NAMALWA (cell line): Measurements from ENCODE around the gene ALKBH8.
A peak's percentile ranks its signal among the peaks of the same experiment; 100 is the strongest.
"Not testable (repeated sequence)": the region's sequence is repeated elsewhere in the genome, so short reads cannot be mapped to it uniquely, and the experiment has no call there.

Source experiments
- DNase-seq: peaks from one replicate; pipeline ENCODE4 v3.0.0-alpha.2; 2015; ENCODE audit warnings: low spot score

The ALKBH8 gene

DNA sequence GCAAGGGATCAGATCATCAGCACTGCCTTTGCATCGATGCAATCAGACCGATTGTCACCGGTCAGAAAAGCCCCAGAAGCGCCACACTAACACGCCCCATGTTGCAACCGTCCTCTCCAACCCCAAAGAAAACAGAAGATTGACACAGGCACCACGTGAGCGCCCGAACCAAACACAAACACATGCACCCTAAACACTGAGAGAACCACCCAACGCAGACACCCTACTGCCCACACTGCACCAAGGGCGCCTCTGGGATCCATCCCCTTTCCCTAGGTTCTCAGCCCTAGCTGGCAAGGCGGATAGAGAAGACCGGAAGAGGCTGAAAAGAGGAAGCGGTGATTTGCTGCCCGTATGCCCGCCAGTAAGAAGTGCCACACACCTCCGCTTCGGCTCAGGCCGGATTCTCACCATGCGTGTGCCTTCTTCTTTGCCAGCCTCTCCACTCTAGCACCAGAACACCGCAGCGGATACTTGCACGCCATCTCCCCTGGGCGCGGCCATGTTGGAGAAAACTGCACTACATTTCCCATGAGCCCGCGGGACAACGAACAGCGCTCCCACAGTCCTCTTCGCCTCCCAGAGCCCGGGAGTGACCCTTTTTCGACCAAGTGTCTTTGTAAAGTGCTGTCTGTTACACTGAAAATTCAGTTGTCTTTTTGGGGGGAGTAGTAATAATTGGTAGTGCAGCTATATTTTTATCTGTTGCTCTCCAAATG, at the start of gene ALKBH8:
ALKBH8 (minus strand) TSS at position 517 of the 719 bp plus-strand sequence. CDS start 4,842 bp downstream, outside the sequence.
- DNase-seq = peak; percentile 89

DNA sequence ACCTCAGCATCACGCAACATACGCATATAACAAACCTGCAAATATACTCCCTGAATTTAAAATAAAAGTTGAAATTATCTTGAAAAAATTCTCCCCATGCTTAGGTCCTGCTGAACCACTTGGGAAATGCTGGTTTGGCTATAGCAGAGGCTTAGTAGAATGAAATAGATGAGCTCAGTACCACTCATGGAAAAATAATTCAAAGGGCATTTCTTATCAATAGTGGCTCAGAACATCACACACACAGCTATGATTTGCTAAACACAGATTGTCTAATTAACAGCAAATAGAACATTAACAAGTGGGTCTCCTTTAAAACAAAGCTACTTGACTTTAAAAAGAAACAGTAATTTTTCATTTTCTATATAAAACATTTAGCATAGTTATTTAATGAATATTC, 46.9 kb upstream of the ALKBH8 start:
- DNase-seq = no peak

GRCh38 chr11:107609400-107610218, 44.1 kb upstream of the ALKBH8 start:
- DNase-seq = no peak

DNA sequence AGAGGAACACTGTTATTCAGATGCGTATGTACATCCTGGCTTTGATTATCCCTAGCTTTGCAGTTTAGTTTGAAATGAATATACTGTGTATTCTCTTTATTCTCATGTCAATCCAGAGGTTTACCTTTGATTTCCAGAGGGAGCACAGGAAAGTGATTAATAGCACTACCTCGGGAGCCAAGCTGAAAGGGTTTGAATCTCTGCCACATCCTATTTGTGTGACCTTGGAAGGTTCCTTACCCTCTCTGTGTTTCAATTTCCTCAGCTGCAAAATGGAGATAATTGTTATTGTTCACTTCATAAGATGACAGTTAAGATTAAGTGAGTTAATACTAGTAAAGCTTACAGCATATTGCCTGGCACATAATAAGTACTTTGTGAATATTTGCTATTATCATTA, 43.3 kb upstream of the ALKBH8 start:
- no peak for DNase-seq

- peak; percentile 26 for DNase-seq
Measured at GRCh38 chr11:107606141-107606540, 40.6 kb upstream of the ALKBH8 start.

DNA sequence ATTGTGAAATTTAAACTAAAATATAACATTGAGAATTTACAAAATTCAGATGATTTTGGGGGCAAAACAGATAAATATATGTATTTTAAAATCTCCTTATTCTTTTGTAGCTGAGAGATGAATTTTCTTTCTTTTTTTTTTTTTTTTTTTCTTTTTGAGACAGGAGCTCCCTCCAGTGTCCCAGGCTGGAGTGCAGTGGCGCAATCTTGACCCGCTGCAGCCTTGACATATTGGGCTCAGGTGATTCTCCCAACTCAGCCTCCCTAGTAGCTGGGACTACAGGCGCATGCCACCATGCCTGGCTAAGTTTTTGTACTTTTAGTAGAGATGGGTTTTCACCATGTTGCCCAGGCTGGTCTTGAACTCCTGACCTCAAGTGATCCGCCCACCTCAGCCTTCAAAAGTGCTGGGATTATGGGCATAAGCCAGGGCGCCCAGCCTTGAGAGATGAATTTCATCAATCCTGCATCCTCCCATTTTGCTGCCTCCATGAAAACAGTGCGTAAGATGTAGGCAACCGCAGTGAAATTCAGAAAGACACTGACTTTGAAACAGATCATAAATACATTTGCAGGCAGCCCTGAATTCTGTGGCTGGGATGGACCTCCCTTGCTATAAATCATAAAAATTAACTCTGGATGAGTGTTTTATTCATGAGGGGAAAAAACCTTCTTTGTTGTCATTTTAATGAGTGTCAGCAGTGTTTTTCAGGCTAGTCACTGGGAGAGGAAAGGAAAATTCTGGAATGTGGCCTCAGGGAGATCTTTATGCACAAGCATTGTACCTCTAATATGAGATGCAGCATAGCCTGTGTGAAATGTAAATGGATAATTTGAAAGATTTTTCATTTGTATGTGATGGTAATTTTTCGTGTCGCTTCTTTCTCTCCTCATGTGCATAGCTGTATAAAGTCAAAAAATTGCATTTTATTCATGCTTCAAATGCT, 39.8 kb upstream of the ALKBH8 start:
- no peak for DNase-seq

DNA sequence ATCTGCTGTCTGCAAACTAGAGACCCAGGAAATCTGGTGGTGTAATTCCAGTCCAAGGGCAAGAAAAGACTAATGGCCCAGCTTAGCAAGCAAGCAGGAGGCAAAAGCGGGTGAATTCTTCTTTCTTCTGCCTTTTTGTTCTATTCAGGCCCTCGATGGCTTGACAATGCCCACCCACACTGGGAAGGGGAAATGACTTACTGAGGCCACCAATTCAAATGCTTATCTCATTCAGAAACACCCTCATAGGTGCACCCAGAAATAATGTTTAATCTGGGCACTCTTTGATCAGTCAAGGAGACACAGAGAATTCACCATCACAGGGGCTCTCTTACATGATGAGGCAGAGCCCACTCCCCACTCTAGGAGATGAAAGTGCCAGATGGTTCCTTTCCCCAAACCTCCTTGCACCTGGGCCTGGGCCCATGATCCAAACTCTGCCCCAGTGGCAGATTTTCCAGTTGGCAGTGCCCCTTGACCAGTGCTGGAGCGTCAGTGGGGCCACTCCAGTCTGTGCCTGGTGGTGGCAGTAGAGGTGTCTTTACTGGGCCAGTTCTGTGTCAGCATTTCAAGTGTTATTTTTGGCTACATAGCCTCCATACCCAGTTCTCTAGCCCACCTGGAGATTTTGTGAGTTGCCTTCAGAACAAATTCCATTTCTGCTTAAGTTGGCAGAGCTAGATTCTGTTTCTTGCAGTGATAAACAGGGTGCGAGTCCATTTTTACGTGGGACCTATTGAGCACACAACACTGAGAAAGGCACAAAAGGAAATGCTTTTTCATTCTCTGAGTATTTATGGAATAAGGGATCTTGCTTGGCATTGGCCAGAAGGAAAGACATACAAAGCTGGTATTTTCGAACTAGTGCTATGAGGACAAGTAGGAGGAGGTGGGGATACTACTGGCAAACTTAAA, 32.9 kb upstream of the ALKBH8 start:
- DNase-seq = peak; percentile 56

DNA sequence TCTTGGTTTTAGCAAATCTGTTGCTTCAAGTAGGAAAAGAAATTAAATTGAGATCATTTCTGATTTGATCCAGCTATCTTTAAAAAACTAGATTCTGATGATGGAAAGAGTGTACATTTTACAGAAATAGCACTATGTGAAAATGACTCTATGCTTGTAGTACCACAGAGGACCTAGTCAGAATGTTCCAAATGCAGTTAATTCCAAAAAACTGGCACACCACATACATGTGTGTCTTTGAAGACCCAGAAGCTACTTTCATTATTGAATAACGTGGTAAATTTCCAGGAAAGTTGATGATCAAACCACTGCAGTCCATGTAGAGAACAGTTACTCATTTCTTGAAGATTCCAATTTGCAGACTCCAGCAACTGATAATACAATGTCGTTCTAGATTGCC, 29.2 kb upstream of the ALKBH8 start:
- no peak for DNase-seq

- no peak for DNase-seq
Measured at GRCh38 chr11:107593951-107594350, 28.4 kb upstream of the ALKBH8 start.

DNA sequence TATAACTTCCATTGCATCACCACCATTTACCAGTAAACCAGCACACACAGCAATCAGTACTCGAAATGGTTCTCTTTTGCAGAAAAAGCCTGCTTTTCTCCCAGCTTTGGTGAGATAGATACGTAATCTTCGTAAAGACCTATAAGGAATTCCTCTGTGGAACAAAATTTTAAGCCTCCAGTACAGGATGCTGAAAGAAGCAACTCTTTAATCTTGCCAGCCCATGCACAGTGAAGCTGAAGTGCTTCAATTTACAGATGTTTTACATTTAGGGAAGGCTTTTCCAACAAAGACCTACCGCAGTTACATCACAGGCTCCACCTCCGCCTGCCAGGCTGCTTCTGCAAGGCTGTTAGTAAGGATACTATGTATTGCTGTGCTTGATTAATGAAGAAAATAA, 27.3 kb upstream of the ALKBH8 start:
- DNase-seq = no peak

DNA sequence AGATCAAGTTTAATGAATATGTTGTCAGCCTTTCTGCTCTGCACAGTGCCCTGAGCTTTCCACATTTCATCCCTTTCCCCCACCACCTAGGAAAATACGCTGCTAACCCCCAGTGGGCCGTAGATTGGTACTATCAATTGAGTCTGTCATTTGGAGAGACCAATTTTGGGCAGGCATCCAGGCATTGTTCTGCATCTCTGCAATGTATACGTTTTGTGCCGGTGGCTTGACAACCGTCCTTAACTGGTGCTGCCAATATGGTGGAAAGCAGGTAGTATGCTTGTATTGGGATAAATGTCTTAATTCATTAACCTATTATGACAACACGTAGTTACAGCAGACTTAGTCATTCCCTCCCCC, 26.7 kb upstream of the ALKBH8 start:
- no peak for DNase-seq

DNA sequence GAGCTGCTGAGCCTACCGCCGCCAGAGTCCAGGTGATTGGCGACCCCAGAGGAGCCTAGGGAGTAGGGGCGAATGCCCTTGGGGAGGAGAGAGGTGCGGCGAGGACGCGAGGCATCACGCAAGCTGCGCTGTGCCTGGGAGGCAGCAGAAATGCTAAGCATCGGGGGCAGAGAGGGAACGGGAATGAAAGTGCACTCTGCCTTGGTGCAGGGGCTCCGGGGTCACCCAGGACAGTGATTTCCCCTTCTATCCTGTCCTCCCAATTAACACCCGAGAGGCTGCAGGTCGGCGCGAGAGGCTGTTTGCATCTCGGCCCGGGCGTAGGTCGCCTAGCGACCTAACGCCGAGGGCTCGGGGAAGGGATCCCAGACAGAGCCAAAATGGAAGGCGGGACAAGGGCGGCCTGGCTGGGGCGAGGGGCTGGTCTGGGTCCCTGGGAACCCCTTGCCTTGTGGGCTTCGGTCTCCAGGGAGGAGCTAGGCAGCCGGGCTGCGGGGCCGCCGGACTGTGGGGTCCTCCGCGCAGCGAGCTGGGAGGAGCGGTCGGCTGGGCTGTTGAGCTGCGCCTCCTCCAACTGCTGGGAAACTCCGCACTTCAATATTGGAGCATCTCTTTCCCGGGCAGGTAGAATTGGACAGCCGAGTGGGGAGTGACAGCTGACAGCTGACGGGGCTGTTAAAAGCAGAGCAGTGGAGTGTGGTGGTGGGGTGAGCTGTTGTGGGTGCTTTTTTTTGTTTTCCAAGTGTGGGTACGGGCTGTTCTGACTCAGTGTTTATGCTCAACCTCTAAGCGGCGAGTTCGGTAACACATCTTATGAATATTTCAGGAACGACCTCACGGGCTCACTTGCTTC, 26.1 kb upstream of the ALKBH8 start:
- no peak for DNase-seq

- DNase-seq = no peak
Measured at GRCh38 chr11:107590460-107591377, 25.2 kb upstream of the ALKBH8 start, which contains the start of gene ELMOD1. TSS of gene ELMOD1 (plus strand) at chr11:107591147. CDS start at chr11:107618190, 27,043 bp downstream.

DNA sequence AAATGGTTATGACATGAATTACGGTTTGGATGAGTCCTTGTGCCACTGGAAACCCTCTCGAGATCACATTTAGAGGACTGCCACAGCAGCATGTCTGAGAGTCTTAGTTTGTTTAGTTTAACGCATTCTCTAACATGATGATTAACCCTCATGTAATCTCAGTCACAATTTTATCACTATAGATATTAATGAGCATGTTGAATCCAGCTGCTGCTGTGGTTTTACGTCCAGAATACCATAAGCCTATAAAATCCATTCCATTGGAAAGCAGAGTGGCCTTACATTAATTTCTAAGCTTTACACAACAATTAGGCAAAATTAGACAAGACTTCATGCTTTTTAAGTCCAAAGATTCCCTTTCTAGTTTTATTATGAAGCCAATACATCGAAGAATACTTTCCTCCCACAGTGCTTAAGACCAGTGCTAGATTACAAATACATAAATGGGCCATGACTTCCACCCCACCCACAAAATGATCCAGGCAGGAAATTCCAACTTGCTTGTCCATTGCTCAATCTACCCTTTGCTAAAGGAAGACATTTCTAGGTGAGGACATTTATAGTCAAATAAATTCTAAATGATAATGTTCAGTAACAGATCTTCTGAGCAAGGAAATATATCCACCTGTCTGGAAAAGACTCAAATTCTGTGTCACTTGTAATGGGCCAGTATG, 21.9 kb upstream of the ALKBH8 start:
- DNase-seq = no peak

GRCh38 chr11:107583629-107584195, 18.2 kb upstream of the ALKBH8 start:
- DNase-seq = no peak

- DNase-seq = no peak
Measured at GRCh38 chr11:107581147-107581546, 15.6 kb upstream of the ALKBH8 start.

DNA sequence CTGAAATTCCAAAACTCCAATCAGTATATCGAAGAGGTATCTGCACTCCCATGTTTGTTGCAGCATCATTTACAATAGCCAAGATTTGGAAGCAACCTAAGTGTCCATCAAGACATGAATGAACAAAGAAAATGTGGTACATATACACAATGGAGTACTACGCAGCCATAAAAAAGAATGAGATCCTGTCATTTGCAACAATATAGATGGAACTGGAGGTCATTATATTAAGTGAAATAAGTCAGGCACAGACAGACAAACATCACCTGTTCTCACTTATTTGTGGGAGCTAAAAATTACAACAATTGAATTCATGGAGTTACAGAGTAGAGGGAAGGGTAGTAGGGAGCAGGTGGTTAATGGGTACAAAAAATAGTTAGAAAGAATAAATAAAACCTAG, 13.6 kb upstream of the ALKBH8 start:
- not testable (repeated sequence) for DNase-seq

GRCh38 chr11:107577346-107577711, 11.8 kb upstream of the ALKBH8 start:
- no peak for DNase-seq
